HG03175 (cell line): ENCODE results near the gene DCUN1D2.

Experiments
- ATAC-seq: cut with Tn5 transposase; IDR thresholded peaks from one replicate; pipeline ENCODE4 v1.9.1; 2021; ENCODE audit warnings: mild to moderate bottlenecking, moderate library complexity; ENCODE audit not compliant: unreplicated experiment

Gene DCUN1D2

GRCh38 chr13:113412440-113412839 is 78.1 kb downstream of the DCUN1D2 start:
- no peak for ATAC-seq

- ATAC-seq = no peak
Observed at GRCh38 chr13:113411216-113412023, 79.1 kb downstream of the DCUN1D2 start.

- ATAC-seq = no peak
Observed at GRCh38 chr13:113410472-113411201, 79.9 kb downstream of the DCUN1D2 start.

GRCh38 chr13:113408562-113408961 is 81.9 kb downstream of the DCUN1D2 start:
- no peak for ATAC-seq

- ATAC-seq = no peak
Observed at GRCh38 chr13:113407531-113408393, 82.7 kb downstream of the DCUN1D2 start.

- no peak for ATAC-seq
Observed at GRCh38 chr13:113407103-113407530, 83.4 kb downstream of the DCUN1D2 start.

GRCh38 chr13:113406321-113407102 is 84.0 kb downstream of the DCUN1D2 start:
- no peak for ATAC-seq
